ENCODE results near the gene OLFML2B.
A peak's percentile ranks its signal among the peaks of the same experiment; 100 is the strongest.

Gene OLFML2B

DNA sequence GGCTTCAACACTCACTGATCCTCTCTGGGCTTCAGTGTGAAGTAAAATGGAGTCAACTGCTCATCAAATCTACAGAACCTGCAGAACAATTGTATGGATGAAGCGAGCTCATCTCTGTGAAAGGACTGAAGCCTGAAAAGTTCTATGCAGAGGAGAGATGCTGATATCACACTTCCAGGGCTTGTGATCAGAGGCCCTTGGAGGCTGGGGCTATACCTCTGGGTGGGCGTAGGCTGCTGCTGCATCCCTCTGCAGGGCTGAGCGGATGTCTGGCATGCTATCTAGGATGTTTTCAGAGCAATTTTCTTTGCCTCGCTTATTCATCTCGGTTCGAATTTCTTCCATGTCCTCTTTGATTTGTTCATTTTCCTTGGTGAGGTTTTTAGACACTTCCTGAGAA, 17.6 kb downstream of the OLFML2B start:
- no peak for DNase-seq (ENCODE audit: low read depth)

GRCh38 chr1:162004441-162004950, 19.2 kb downstream of the OLFML2B start:
- peak; percentile 69 for DNase-seq (ENCODE audit: low read depth)

- DNase-seq (ENCODE audit: low read depth) = no peak
Measured at GRCh38 chr1:162003830-162004215, 19.8 kb downstream of the OLFML2B start.

GRCh38 chr1:162003061-162003829, 20.4 kb downstream of the OLFML2B start:
- DNase-seq (ENCODE audit: low read depth) = no peak

GRCh38 chr1:162000053-162000420, 23.6 kb downstream of the OLFML2B start:
- no peak for DNase-seq (ENCODE audit: low read depth)

- DNase-seq (ENCODE audit: low read depth) = no peak
Measured at GRCh38 chr1:161999301-162000052, 24.2 kb downstream of the OLFML2B start.

GRCh38 chr1:161998811-161999210, 24.9 kb downstream of the OLFML2B start:
- no peak for DNase-seq (ENCODE audit: low read depth)

- no peak for DNase-seq (ENCODE audit: low read depth)
Measured at GRCh38 chr1:161997152-161997551, 26.5 kb downstream of the OLFML2B start.

DNA sequence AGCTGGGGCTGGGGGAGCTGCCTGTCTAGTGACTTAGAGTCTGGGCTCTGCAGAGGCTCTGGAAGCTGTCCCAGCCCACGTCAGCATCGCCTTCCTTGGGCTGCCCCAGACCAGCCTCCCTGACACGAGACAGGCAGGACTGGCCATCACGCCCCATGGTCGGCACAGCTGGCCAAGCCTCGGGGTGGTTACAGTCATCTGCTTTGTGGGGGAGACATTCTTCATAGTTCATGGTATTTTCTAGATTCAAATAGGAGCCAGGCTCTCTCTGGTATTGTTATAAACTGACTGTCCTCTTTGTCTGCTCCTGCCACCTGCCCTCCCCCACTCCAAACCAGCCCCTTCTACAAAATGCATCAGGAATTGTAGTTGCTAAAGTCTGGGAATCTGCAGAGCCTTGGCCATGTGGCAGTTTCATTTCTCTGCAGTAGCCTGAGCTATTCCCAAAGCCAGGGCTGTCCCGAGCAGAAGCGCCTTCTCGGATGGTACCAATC, 29.4 kb downstream of the OLFML2B start:
- DNase-seq (ENCODE audit: low read depth) = no peak

- no peak for DNase-seq (ENCODE audit: low read depth)
Measured at GRCh38 chr1:161993576-161993975, 30.1 kb downstream of the OLFML2B start.

GRCh38 chr1:161989786-161990185, 33.9 kb downstream of the OLFML2B start:
- no peak for DNase-seq (ENCODE audit: low read depth)

DNA sequence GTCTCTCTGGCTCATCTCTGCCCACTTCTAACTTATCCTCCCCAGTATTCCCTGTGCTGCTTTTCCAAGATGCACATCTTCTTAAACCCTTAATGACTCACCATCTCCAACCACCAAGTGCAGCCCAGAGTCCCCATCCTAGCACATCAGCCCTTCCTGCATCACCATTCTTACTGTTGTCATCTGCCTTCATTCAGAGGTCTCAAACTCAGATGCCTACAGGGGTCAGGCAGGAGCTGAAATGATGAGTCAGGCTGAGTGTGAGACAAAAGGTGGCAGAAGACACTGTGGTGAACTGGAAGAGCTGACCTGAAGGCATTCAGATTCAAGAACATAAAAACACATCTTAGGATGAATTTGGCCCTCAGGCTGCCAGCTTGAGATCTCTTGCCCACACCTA, 34.6 kb downstream of the OLFML2B start:
- no peak for DNase-seq (ENCODE audit: low read depth)

DNA sequence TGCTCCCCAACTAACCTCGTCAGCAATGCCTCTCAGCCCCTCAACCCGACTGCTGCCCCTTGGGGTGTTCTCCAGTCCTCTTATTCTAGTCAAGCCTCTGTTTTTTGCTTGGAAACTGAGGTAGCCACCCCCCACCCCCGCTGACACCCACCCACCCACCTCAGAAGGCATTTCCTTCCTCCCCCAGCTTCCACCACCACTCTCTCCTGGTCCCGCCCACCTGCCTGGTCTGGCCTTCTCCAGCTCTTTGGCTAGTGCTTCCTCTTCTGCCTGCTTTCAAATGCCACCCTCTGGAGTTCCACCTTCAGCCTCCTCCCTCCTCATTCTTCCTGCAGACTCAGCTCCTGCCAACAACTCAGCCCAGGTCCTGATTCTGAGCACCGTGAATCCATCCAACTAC, 35.3 kb downstream of the OLFML2B start:
- no peak for DNase-seq (ENCODE audit: low read depth)

- DNase-seq (ENCODE audit: low read depth) = no peak
Measured at GRCh38 chr1:161987872-161988271, 35.8 kb downstream of the OLFML2B start.

- no peak for DNase-seq (ENCODE audit: low read depth)
Measured at GRCh38 chr1:161987303-161987702, 36.4 kb downstream of the OLFML2B start.

GRCh38 chr1:161986328-161986727, 37.3 kb downstream of the OLFML2B start:
- DNase-seq (ENCODE audit: low read depth) = no peak

- DNase-seq (ENCODE audit: low read depth) = no peak
Measured at GRCh38 chr1:161985301-161985822, 38.3 kb downstream of the OLFML2B start.

DNA sequence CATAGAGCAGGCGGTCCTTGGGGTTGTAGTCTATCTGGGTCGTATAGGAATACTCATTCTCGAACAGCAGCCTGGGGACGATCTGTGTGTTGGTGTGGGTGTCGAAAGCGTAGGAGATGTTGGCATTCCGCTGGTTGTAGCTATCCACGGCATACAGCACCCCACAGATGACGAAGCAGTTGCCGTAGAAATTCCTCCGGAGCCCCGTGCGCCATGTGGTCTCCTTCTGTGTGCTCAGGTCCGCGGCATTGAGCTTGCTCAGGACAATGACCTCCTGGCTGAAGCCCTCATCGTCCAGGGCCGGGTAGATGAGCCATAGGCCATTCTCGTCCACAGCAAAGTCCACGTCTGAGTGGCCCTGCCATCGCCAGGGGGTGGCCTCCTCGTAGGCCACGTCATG, 39.9 kb downstream of the OLFML2B start:
- no peak for DNase-seq (ENCODE audit: low read depth)

GRCh38 chr1:161982917-161983316, 40.8 kb downstream of the OLFML2B start:
- no peak for DNase-seq (ENCODE audit: low read depth)

DNA sequence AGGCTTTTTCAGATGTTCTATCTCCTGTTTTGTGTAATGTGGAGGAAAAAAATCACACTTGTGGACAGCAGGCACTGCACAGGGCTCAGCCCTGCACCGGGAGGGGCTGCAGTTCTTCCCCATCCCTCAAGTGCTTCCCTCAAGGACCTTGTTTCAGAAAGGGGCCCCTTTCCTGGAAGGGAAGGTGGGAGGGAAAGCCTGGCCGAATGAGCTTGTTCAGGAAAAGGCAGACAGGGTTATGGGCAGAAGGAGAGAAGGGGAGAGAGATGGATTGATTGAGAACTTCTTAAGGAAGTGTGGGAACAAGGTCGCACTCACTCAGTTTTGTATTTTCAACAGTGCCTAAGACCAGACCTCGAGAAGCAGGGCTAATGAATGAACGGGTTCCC, 41.2 kb downstream of the OLFML2B start:
- DNase-seq (ENCODE audit: low read depth) = no peak

DNA sequence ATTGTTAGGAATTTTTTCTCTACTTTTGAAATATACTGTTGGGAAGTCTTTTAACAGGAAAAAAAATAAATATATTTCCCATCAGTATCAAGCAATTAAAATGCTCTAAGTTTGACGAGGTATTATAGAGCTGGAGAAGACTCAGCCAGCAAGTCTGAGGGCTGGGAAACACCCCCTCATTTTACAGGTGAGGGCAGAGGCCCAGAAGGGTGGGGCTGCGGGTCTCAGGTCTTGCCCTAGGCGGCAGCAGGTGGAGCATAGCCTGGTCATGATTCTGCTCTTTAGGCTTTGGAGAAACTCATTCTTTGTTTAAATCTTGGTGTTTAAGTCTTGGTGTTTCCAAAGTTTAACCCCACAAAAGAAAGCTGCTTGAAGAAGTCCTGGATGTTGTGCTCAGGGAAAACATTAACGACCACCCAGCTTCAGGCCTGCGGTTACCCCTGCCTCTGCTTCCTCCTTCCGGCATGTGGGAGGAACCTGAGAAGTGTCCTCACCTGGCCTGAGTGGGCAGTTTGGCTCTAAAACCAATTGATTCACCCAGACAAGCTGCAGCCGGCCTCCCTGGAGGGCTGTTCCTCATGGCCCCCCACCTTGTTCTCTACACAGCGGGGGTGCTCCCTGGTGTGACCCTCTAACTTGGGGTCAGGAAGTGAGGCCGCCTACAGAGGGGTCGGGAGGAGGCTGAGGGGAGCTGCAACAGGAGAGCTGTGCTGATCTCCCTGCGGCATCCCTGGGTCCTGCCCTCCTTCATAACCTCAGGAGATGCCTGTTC, 41.7 kb downstream of the OLFML2B start:
- DNase-seq (ENCODE audit: low read depth) = no peak

GRCh38 chr1:161981126-161981525, 42.5 kb downstream of the OLFML2B start:
- DNase-seq (ENCODE audit: low read depth) = no peak
